A549 (cell line): ENCODE measurements around the gene CTIF. TPM values are rescaled to one million over a fixed set of nuclear protein-coding genes. Genes with fewer than 3 reads are reported as not detected.

ENCODE experiments used
- ATAC-seq, 2 experiments: fragments of 200-7000 bp in 1 of 2; fragments of >200 bp in 1 of 2; cut with Nextera tagmentation in 1 of 2; cut with Tn5 transposase in 1 of 2; 3 replicates each; pipeline versions ENCODE4 v1.8.0 to v1.9.1; 2018 to 2020; ENCODE audit warnings: mild to moderate bottlenecking in 1 of 2, moderate library complexity in 1 of 2
- CTCF ChIA-PET: fragments of 300-600 bp; sonication (Branson Sonifier 250); formaldehyde crosslinking; extraction: SDS; loops from one replicate; lab custom pipeline; 2021; ENCODE audit warnings: antibody characterized with exemption, inconsistent platforms; lab: Yijun Ruan, JAX
- POLR2A ChIA-PET: fragments of 350-600 bp; formaldehyde crosslinking; extraction: SDS; loops from one replicate; lab custom pipeline; 2021; ENCODE audit warnings: antibody characterized with exemption, inconsistent platforms; lab: Yijun Ruan, JAX
- DNase-seq, 2 experiments: peaks; one replicate each; pipeline versions ENCODE4 v3.0.0 to v3.0.0-alpha.2; 2011 to 2016; ENCODE audit warnings: low read depth in 1 of 2, low spot score in 1 of 2
- FAIRE-seq: peaks from 2 replicates; lab custom pipeline; 2011; peaks lifted over from hg19 to GRCh38; lab: Jason Lieb, UNC
- H3K27ac ChIP-seq, 2 experiments: fragments of >200 bp; sonication (Bioruptor Twin); formaldehyde crosslinking; 3 replicates each; pipeline ENCODE4 v1.5.1; 2016 to 2017
- H3K4me1 ChIP-seq: fragments of >200 bp; sonication (Bioruptor Twin); formaldehyde crosslinking; 3 replicates; pipeline ENCODE4 v1.6.1; 2016
- H3K4me2 ChIP-seq: fragments of >200 bp; sonication (Bioruptor Twin); formaldehyde crosslinking; 3 replicates; pipeline ENCODE4 v1.6.1; 2016
- H3K4me3 ChIP-seq: fragments of >200 bp; sonication (Bioruptor Twin); formaldehyde crosslinking; 3 replicates; pipeline ENCODE4 v1.5.1; 2016
- H3K9me3 ChIP-seq: fragments of >200 bp; sonication (Bioruptor Twin); formaldehyde crosslinking; 3 replicates; pipeline ENCODE4 v1.6.1; 2016
- BHLHE40 ChIP-seq: IDR thresholded peaks from 2 replicates; pipeline ENCODE4 v1.6.1; 2012; ENCODE audit warnings: low read depth, low read length, inconsistent platforms
- CBX2 ChIP-seq: fragments of 200-600 bp; sonication (generic); IDR thresholded peaks from 2 replicates; pipeline ENCODE4 v1.6.1; 2016; ENCODE audit warnings: low read depth, mild to moderate bottlenecking, borderline replicate concordance
- CEBPB ChIP-seq, 2 experiments: fragments of >200 bp in 1 of 2; sonication (Bioruptor Twin) in 1 of 2; formaldehyde crosslinking in 1 of 2; IDR thresholded peaks; 2 replicates each; pipeline ENCODE4 v1.6.1; 2012 to 2016
- HDAC2 ChIP-seq: fragments of 200-600 bp; sonication (generic); IDR thresholded peaks from 2 replicates; pipeline ENCODE4 v1.6.1; 2016
- HEYL ChIP-seq: fragments of 250-450 bp; sonication (Bioruptor Pico); IDR thresholded peaks from 2 replicates; pipeline ENCODE4 v1.8.0; 2021; ENCODE audit warnings: mild to moderate bottlenecking, moderate library complexity
- HMGXB4 ChIP-seq: fragments of 250-450 bp; sonication (Bioruptor Pico); IDR thresholded peaks from 2 replicates; pipeline ENCODE4 v1.5.0; 2021; ENCODE audit warnings: mild to moderate bottlenecking, moderate library complexity, borderline replicate concordance
- HOXA7 ChIP-seq: fragments of 250-450 bp; sonication (Bioruptor Pico); IDR thresholded peaks from 2 replicates; pipeline ENCODE4 v1.5.0; 2020; ENCODE audit warnings: mild to moderate bottlenecking, moderate library complexity
- HOXB5 ChIP-seq: fragments of 250-450 bp; sonication (Bioruptor Pico); IDR thresholded peaks from 2 replicates; pipeline ENCODE4 v1.5.0; 2020; ENCODE audit warnings: mild to moderate bottlenecking, moderate library complexity
- JUN ChIP-seq, 2 experiments: fragments of >200 bp; sonication (Bioruptor Twin); formaldehyde crosslinking; IDR thresholded peaks; 2 replicates in 1 of 2; 3 replicates in 1 of 2; pipeline ENCODE4 v1.6.1; 2016 to 2017
- JUNB ChIP-seq: fragments of >200 bp; sonication (Bioruptor Twin); formaldehyde crosslinking; IDR thresholded peaks from 2 replicates; pipeline ENCODE4 v1.6.1; 2016
- MYC ChIP-seq: IDR thresholded peaks from 2 replicates; pipeline ENCODE4 v1.6.1; 2012; ENCODE audit warnings: mild to moderate bottlenecking, inconsistent platforms, low read length, improper control_type of control experiment, borderline replicate concordance
- NPAS2 ChIP-seq: fragments of 250-450 bp; sonication (Bioruptor Pico); IDR thresholded peaks from 2 replicates; pipeline ENCODE4 v1.8.0; 2022; ENCODE audit warnings: mild to moderate bottlenecking, moderate library complexity, borderline replicate concordance
- NR3C1 ChIP-seq: fragments of >200 bp; sonication (Bioruptor Twin); formaldehyde crosslinking; IDR thresholded peaks from 3 replicates; pipeline ENCODE4 v1.6.1; 2017
- PBX3 ChIP-seq: IDR thresholded peaks from 2 replicates; pipeline ENCODE4 v1.6.1; 2012
- PHF8 ChIP-seq: fragments of 200-600 bp; sonication (generic); IDR thresholded peaks from 2 replicates; pipeline ENCODE4 v1.6.1; 2016; ENCODE audit warnings: low read depth, mild to moderate bottlenecking, antibody characterized with exemption, moderate library complexity, borderline replicate concordance
- RCOR1 ChIP-seq: fragments of 150-350 bp; IDR thresholded peaks from 2 replicates; pipeline ENCODE4 v1.6.1; 2014; ENCODE audit warnings: antibody characterized with exemption, low read length, low read depth
- REST ChIP-seq: fragments of 200-600 bp; sonication (generic); IDR thresholded peaks from 2 replicates; pipeline ENCODE4 v1.6.1; 2016; ENCODE audit warnings: antibody characterized with exemption, mild to moderate bottlenecking, moderate library complexity
- RNF2 ChIP-seq: fragments of 200-600 bp; sonication (generic); IDR thresholded peaks from 2 replicates; pipeline ENCODE4 v1.6.1; 2016; ENCODE audit warnings: low read depth, mild to moderate bottlenecking, antibody characterized with exemption, moderate library complexity, borderline replicate concordance
- ZC3H11A ChIP-seq: fragments of 450-650 bp; IDR thresholded peaks from 2 replicates; pipeline ENCODE4 v1.6.1; 2014; ENCODE audit warnings: antibody characterized with exemption, mild to moderate bottlenecking
- ZFP36 ChIP-seq: fragments of 450-650 bp; IDR thresholded peaks from 2 replicates; pipeline ENCODE4 v1.6.1; 2014; ENCODE audit warnings: borderline replicate concordance; ENCODE audit not compliant: partially characterized antibody
- ZSCAN20 ChIP-seq: fragments of 250-450 bp; sonication (Bioruptor Pico); IDR thresholded peaks from 2 replicates; pipeline ENCODE4 v1.8.0; 2022; ENCODE audit warnings: mild to moderate bottlenecking, moderate library complexity
- WGBS: methylation state at CpG from one replicate; pipeline ENCODE4 v1.1.6; 2017; ENCODE audit errors: missing lambda C conversion rate; 5-methylcytosine and 5-hydroxymethylcytosine counted together
- polyA plus RNA-seq, 4 experiments: library from polyadenylated mRNA; depleted of rRNA in 3 of 4; stranded (reverse); fragments of >200 nt; fragmentation: RNase III in 1 of 4; extraction: RNeasy Plus Mini Kit Qiagen cat#74134 plus additional on column Dnase treatment in 1 of 4; gene quantifications; 2 replicates in 3 of 4; 3 replicates in 1 of 4; pipeline ENCODE4 v1.2.3, GENCODE V29; 2011 to 2017

CTIF gene
- polyA plus RNA-seq, 2 of the 4 experiments (the other 2 are of a cell fraction) = 17.0 to 24.7 TPM

GRCh38 chr18:48756511-48757226 lies 217.8 kb downstream of the CTIF start:
- TF ChIP-seq JUNB (no peak), JUN (IDR thresholded peaks at IDR 0.05) (no peak), HDAC2 (no peak), RNF2 (no peak), BHLHE40 (no peak), NPAS2 (no peak), RCOR1 (no peak), ZC3H11A (no peak), ZSCAN20 (no peak), HEYL (CRISPR knock-in tag) (no peak), REST (no peak), CBX2 (no peak), HOXB5 (CRISPR knock-in tag) (no peak)
- ATAC-seq (no peak), FAIRE-seq (no peak), DNase-seq (no peak)
- 67% methylated on average over 4 of the region's 4 CpGs for WGBS
- Histone ChIP-seq H3K4me3 (no peak overlapping the region), H3K27ac (no peak overlapping the region), H3K9me3 (no peaks in the 10 kb centered on the region), H3K4me2 (no peak overlapping the region), H3K4me1 (no peaks in the 10 kb centered on the region)
- ChIA-PET POLR2A (no interaction called here), CTCF (no interaction called here)

GRCh38 chr18:48757367-48757766 lies 218.5 kb downstream of the CTIF start:
- WGBS = 92% methylated on average over 6 of the region's 6 CpGs
- H3K4me3 ChIP-seq = no peak overlapping the region
- H3K4me1 ChIP-seq = no peaks in the 10 kb centered on the region
- no peak overlapping the region for H3K27ac ChIP-seq
- no peaks in the 10 kb centered on the region for H3K9me3 ChIP-seq
- H3K4me2 ChIP-seq = no peak overlapping the region
- no peak for ATAC-seq
- DNase-seq = no peak
- ChIA-PET POLR2A (no interaction called here), CTCF (no interaction called here)
- no peak for TF ChIP-seq HMGXB4 (CRISPR knock-in tag)
- TF ChIP-seq ZSCAN20 = no peak
- TF ChIP-seq MYC = no peak
- no peak for TF ChIP-seq PBX3
- no peak for TF ChIP-seq ZFP36
- no peak for TF ChIP-seq NR3C1
- TF ChIP-seq CBX2 = no peak
- no peak for TF ChIP-seq PHF8
- TF ChIP-seq HOXA7 = no peak
- TF ChIP-seq CEBPB (IDR thresholded peaks at IDR 0.05) = no peak
- no peak for FAIRE-seq
